VCaP (cell line): ENCODE results near the gene COL2A1.

Experiments
- H3K27ac ChIP-seq: fragments of 450-650 bp; 2 replicates; pipeline ENCODE4 v1.5.1; 2017
- TF ChIP-seq, protein P1 (sequence below): fragments of 450-650 bp; conservative IDR thresholded peaks from 2 replicates; pipeline ENCODE4 v1.5.1; 2017; ENCODE audit warnings: mild to moderate bottlenecking, moderate library complexity

The COL2A1 gene

GRCh38 chr12:47992776-47993175 is 11.5 kb downstream of the COL2A1 start:
- no peak overlapping the region for H3K27ac ChIP-seq
- TF ChIP-seq, protein P1, sequence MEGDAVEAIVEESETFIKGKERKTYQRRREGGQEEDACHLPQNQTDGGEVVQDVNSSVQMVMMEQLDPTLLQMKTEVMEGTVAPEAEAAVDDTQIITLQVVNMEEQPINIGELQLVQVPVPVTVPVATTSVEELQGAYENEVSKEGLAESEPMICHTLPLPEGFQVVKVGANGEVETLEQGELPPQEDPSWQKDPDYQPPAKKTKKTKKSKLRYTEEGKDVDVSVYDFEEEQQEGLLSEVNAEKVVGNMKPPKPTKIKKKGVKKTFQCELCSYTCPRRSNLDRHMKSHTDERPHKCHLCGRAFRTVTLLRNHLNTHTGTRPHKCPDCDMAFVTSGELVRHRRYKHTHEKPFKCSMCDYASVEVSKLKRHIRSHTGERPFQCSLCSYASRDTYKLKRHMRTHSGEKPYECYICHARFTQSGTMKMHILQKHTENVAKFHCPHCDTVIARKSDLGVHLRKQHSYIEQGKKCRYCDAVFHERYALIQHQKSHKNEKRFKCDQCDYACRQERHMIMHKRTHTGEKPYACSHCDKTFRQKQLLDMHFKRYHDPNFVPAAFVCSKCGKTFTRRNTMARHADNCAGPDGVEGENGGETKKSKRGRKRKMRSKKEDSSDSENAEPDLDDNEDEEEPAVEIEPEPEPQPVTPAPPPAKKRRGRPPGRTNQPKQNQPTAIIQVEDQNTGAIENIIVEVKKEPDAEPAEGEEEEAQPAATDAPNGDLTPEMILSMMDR = no peak

DNA sequence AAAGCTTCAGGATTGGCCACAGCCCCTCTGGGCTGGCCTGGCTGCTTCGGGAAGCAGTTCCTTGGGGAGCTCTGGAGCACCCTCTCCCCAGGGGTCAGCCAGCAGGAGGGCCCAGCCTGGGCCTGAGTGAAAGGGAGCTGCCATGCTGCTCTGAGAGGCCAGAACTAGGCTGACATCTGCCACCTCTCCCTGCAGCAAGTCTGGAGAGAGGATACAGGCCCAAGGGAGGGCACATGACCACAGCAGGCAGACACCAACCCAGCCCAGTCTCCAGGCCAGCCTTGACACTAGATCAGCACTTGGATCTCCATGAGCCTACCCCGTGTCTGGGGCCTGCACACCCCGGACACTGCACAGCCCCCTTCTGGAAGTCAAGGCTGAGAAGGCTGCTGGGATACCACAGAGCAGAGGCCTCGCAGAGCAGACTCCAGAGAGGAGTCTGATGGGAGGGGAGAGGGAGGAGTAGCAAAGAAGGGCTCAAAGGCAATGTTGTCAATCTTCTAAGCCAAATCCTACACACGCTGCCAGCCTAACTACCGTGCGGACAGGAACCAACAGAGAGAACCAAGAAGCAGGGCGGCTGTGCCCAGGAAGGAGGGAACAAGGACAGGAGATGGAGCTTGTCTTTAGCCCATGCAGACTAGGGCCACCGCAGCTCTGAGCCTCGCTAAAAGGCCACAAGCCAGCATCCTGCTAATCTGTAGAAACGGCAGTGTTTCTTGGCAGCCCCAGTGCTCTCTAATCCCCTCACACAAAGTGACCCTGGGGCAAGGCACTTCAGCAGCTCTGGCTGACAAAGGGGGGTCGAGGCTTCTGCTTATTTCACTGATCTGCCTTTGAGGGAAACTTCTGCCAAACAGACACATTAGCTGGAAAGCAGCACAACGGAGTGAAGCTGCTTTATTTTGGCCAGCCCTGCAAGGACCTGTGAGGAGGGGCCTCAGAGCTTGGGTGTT is 12.9 kb downstream of the COL2A1 start:
- no peak overlapping the region for H3K27ac ChIP-seq
- TF ChIP-seq, protein P1 = no peak

DNA sequence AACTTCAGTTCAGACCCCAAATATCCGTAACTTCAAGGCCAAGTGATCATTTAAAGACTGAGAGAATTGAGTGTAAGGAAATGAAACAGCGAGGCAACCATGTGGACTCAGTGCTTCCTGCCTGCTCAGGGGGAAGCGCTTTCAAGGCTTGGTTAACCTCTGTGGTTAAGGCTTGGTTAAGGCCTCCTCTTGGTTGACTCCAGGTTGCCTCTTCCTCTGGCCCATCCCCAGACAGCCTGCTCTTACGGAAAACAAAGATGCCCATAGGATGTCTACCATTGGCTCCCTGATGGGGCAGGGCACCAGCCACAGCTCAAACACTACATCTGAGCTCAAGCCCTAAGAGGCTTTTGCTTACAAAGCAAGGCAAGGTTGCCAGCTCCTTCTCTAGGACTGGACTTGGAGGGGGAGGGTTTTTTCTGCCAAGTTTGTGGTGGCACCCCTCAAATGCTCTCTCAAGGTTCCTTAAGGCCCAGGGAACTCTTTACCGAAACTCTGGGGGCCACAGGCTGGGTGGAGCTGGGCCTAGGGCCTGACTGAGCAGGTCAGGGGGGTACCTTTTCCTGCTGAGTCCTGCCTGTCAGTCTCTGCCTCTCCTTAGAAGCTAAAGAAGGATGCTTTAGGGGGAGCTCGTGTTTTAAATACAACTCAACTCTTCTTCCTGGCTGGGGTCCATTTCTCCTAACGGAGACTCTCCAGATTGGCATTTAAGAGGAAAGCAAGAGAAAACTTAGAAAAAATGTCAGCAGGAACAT is 13.7 kb downstream of the COL2A1 start:
- no peak overlapping the region for H3K27ac ChIP-seq
- TF ChIP-seq, protein P1 = no peak

- TF ChIP-seq, protein P1 = no peak
- H3K27ac ChIP-seq = no peak overlapping the region
Observed at GRCh38 chr12:47989666-47990065, 14.6 kb downstream of the COL2A1 start.

DNA sequence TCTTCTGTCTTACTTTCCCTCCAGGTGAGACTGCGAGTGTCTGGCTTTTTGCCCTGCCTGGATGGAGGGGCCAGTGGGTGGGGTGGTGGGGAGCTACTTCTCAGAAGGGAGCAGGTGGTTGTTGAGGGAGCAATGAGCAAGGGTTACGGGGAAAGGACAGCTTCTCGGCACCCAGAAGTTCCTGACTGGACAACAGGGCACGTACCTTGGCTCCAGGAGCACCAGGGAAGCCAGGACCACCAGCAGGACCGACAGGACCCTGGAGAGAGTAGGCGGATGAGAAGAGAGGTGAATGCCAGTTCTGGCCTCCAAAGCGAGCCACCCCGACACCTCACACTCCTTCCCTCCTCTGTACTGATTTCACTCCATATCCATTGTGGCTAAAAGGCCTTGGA is 15.3 kb downstream of the COL2A1 start:
- H3K27ac ChIP-seq = no peak overlapping the region
- TF ChIP-seq, protein P1 = no peak

DNA sequence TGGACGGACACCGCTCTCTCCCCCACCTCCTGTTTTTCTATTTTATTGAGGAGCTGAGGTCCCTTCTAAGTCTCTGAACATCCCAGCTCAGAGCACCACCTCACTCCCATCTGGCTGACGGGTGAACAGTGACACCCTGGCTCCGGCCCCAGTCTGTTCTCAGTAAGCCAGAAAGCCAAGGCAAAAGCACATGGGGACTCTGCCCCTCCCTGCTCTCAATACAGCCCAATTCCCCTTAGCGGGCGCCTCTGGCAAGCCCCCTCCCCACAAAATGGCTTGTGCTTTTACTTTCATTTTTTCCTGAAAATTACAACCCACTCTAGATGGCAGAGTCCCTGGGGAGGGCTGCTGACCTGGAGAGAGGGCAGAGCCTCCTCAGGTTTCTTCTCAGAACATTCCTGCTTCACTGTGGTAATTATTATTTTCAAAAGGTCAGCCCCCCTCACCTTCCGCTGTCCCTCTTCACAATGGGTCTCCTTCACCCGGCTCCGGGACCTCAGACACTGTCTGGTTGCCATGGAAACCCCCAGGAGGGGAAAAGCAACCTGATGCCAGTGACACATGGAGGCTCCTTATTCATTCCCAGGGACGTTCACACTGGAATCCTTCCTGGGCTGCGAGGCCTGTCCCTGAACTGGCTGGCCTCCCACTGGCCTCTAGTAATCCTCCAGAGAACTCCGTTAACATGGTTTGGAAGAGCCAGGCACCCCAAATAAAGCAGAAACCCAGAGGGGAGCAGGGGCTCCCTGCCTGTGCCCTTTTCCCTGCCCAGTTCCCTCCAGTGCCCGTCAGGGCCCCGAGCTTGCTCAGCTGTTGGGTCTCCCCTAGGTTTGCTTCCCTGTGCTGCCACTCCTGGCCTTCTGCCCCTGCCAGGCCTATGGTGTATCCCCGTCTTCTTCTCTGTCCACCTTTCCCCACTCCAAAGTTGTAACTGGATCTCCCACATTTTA is 15.9 kb downstream of the COL2A1 start:
- H3K27ac ChIP-seq = no peak overlapping the region
- TF ChIP-seq, protein P1 = no peak
